Lower leg skin (tissue), 3 donors: ENCODE results near the gene FBXO11.

Experiments
- POLR2A ChIP-seq, 2 donors: fragments of 450-650 bp; IDR thresholded peaks; one replicate each; pipeline ENCODE4 v1.6.1; 2016 to 2017; ENCODE audit warnings: antibody characterized with exemption in 2 of 2, mild to moderate bottlenecking in 1 of 2, moderate library complexity in 1 of 2
- TF ChIP-seq, protein P1 (sequence below), 3 donors: fragments of 450-650 bp; IDR thresholded peaks; one replicate each; pipeline ENCODE4 v1.5.1; 2016; ENCODE audit warnings: antibody characterized with exemption in 3 of 3, mild to moderate bottlenecking in 3 of 3, moderate library complexity in 2 of 3

DNA sequence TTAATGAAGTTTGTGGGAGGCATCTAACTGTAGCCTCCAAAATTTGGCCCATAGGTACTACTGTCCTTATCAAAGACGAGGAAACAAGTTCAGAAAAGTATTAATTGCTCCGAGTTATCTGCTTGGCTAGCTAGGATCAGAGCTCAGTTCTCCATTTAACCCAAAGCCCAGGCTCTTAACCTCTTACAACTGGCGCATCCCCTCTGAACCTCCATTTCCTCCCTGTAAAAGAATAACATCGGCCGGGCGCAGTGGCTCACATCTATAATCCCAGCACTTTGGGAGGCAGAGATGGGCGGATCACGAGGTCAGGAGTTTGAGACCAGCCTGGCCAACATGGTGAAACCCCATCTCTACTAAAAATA is 126.9 kb downstream of the FBXO11 start:
- TF ChIP-seq, protein P1, sequence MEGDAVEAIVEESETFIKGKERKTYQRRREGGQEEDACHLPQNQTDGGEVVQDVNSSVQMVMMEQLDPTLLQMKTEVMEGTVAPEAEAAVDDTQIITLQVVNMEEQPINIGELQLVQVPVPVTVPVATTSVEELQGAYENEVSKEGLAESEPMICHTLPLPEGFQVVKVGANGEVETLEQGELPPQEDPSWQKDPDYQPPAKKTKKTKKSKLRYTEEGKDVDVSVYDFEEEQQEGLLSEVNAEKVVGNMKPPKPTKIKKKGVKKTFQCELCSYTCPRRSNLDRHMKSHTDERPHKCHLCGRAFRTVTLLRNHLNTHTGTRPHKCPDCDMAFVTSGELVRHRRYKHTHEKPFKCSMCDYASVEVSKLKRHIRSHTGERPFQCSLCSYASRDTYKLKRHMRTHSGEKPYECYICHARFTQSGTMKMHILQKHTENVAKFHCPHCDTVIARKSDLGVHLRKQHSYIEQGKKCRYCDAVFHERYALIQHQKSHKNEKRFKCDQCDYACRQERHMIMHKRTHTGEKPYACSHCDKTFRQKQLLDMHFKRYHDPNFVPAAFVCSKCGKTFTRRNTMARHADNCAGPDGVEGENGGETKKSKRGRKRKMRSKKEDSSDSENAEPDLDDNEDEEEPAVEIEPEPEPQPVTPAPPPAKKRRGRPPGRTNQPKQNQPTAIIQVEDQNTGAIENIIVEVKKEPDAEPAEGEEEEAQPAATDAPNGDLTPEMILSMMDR (IDR thresholded peaks at IDR 0.05) = no peak
- no peak for TF ChIP-seq POLR2A (IDR thresholded peaks at IDR 0.05)
